ENCODE data around the gene ADIPOR1.

DNA sequence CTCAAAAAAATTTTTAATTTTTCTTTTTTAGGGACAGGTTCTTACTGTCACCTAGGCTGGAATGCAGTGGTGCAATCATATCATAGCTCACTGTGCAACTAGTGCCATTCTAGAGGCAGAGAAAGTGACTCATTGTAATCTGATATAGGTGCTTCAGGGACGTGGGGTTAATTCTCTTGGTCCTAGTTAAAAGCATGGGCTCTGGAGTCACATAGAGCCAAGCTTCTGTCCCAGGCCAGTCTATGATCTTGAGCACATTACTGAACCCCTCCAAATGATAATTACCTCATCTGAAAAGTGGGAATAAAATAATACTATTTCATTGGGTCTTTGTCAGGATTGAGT, 1.1 kb upstream of the ADIPOR1 start:
- TF ChIP-seq, protein P1, sequence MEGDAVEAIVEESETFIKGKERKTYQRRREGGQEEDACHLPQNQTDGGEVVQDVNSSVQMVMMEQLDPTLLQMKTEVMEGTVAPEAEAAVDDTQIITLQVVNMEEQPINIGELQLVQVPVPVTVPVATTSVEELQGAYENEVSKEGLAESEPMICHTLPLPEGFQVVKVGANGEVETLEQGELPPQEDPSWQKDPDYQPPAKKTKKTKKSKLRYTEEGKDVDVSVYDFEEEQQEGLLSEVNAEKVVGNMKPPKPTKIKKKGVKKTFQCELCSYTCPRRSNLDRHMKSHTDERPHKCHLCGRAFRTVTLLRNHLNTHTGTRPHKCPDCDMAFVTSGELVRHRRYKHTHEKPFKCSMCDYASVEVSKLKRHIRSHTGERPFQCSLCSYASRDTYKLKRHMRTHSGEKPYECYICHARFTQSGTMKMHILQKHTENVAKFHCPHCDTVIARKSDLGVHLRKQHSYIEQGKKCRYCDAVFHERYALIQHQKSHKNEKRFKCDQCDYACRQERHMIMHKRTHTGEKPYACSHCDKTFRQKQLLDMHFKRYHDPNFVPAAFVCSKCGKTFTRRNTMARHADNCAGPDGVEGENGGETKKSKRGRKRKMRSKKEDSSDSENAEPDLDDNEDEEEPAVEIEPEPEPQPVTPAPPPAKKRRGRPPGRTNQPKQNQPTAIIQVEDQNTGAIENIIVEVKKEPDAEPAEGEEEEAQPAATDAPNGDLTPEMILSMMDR (conservative IDR thresholded peaks at IDR 0.05; ENCODE audit: low read depth, low read length), result no peak
- no peak for TF ChIP-seq EZH2 (IDR thresholded peaks at IDR 0.05; ENCODE audit: borderline replicate concordance, low read depth, low read length, poor library complexity, severe bottlenecking)
